ENCODE data around the gene YLPM1.

GRCh38 chr14:74871819-74872218, 108.7 kb downstream of the YLPM1 start:
- no peak for TF ChIP-seq CTCF (IDR thresholded peaks at IDR 0.05; ENCODE audit: insufficient read depth, low read depth, low read length)
- no peak for TF ChIP-seq EZH2 (IDR thresholded peaks at IDR 0.05; ENCODE audit: insufficient read depth, low read length)
